ENCODE data around the gene ZNF80. TPM values are rescaled to one million over a fixed set of nuclear protein-coding genes. Genes with fewer than 3 reads are reported as not detected.
"Not testable (repeated sequence)": the region's sequence is repeated elsewhere in the genome, so short reads cannot be mapped to it uniquely, and the experiment has no call there.

Gene ZNF80
- total RNA-seq = not detected

- not testable (repeated sequence) for DNase-seq (ENCODE audit: low spot score); H3K27me3 ChIP-seq; H3K4me1 ChIP-seq; H3K4me3 ChIP-seq; H3K36me3 ChIP-seq; H3K27ac ChIP-seq; H3K9me3 ChIP-seq
Observed at GRCh38 chr3:114237478-114237877, at the start of gene ZNF80. Gene ZNF80 (minus strand): TSS chr3:114237578. CDS start chr3:114237074, 504 bp downstream.

GRCh38 chr3:114286266-114286665 is 48.9 kb upstream of the ZNF80 start:
- Histone ChIP-seq H3K27me3 (no peaks in the 10 kb centered on the region), H3K9me3 (no peaks in the 10 kb centered on the region), H3K27ac (no peak overlapping the region), H3K36me3 (no peaks in the 10 kb centered on the region), H3K4me1 (peaks cover 0 to 4% of the 10 kb centered on the region in 2 donors), H3K4me3 (no peak overlapping the region)
- TF ChIP-seq CTCF (IDR thresholded peaks at IDR 0.05) = no peak
- no peak for DNase-seq (ENCODE audit: low spot score)

- no peak for DNase-seq (ENCODE audit: low spot score)
- Histone ChIP-seq H3K36me3 (no peaks in the 10 kb centered on the region), H3K9me3 (no peaks in the 10 kb centered on the region), H3K27me3 (no peaks in the 10 kb centered on the region), H3K27ac (no peak overlapping the region), H3K4me1 (no peaks in the 10 kb centered on the region), H3K4me3 (no peak overlapping the region)
- TF ChIP-seq CTCF (IDR thresholded peaks at IDR 0.05) = no peak
Observed at GRCh38 chr3:114285648-114286230, 48.4 kb upstream of the ZNF80 start.

- no peak for TF ChIP-seq CTCF (IDR thresholded peaks at IDR 0.05)
- DNase-seq (ENCODE audit: low spot score) = no peak
- no peaks in the 10 kb centered on the region for H3K9me3 ChIP-seq
- H3K27ac ChIP-seq = no peak overlapping the region
- H3K27me3 ChIP-seq = no peaks in the 10 kb centered on the region
- no peaks in the 10 kb centered on the region for H3K4me1 ChIP-seq
- no peak overlapping the region for H3K4me3 ChIP-seq
- H3K36me3 ChIP-seq = no peaks in the 10 kb centered on the region
Observed at GRCh38 chr3:114284644-114285043, 47.3 kb upstream of the ZNF80 start.

- not testable (repeated sequence) for H3K36me3 ChIP-seq; H3K27me3 ChIP-seq; H3K9me3 ChIP-seq; H3K4me1 ChIP-seq; H3K4me3 ChIP-seq; H3K27ac ChIP-seq; DNase-seq (ENCODE audit: low spot score)
Observed at GRCh38 chr3:114276856-114277255, 39.5 kb upstream of the ZNF80 start.

- TF ChIP-seq CTCF (IDR thresholded peaks at IDR 0.05) = no peak
Observed at GRCh38 chr3:114274929-114275328, 37.6 kb upstream of the ZNF80 start.

GRCh38 chr3:114272271-114272670 is 34.9 kb upstream of the ZNF80 start:
- Histone ChIP-seq H3K9me3 (peaks cover 0 to 31% of the 10 kb centered on the region in 2 donors), H3K36me3 (no peaks in the 10 kb centered on the region), H3K27me3 (no peaks in the 10 kb centered on the region), H3K4me3 (no peak overlapping the region), H3K27ac (no peak overlapping the region), H3K4me1 (no peaks in the 10 kb centered on the region)
- TF ChIP-seq CTCF (IDR thresholded peaks at IDR 0.05) = no peak
- no peak for DNase-seq (ENCODE audit: low spot score)

More at GRCh38 chr3:114274929-114275328, 37.6 kb upstream of the ZNF80 start:
- Histone ChIP-seq H3K36me3 (no peaks in the 10 kb centered on the region), H3K27ac (no peak overlapping the region), H3K27me3 (no peaks in the 10 kb centered on the region), H3K9me3 (peaks cover 0 to 9% of the 10 kb centered on the region in 2 donors), H3K4me3 (no peak overlapping the region), H3K4me1 (no peaks in the 10 kb centered on the region)
- no peak for DNase-seq (ENCODE audit: low spot score)

Data from right atrium auricular region (tissue), 2 donors.